GM12878 (cell line): ENCODE data around the gene KLF11.

ENCODE experiments used
- BRCA1 ChIP-seq: IDR thresholded peaks from 2 replicates; pipeline ENCODE4 v1.6.1; 2011; ENCODE audit warnings: low read depth, low read length, improper control_type of control experiment
- CTCF ChIP-seq, 3 experiments: IDR thresholded peaks in 2 of 3; conservative IDR thresholded peaks in 1 of 3; 2 replicates each; pipeline ENCODE4 v1.5.1; 2011; ENCODE audit warnings: low read depth in 3 of 3, low read length in 3 of 3, mild to moderate bottlenecking in 3 of 3, control low read depth in 2 of 3, moderate library complexity in 2 of 3, inconsistent platforms in 1 of 3, mixed read lengths in 1 of 3; ENCODE audit not compliant: control insufficient read depth in 2 of 3, insufficient read depth in 1 of 3; ENCODE audit errors: extremely low read depth in 1 of 3
- EGR1 ChIP-seq, 2 experiments: IDR thresholded peaks; 1 replicate in 1 of 2; 2 replicates in 1 of 2; pipeline ENCODE4 v1.6.1; 2011 to 2012; ENCODE audit warnings: low read depth in 2 of 2, low read length in 2 of 2, borderline replicate concordance in 1 of 2, mild to moderate bottlenecking in 1 of 2, moderate library complexity in 1 of 2
- NBN ChIP-seq: fragments of 450-650 bp; IDR thresholded peaks from 2 replicates; pipeline ENCODE4 v1.6.1; 2016
- POLR2A ChIP-seq: IDR thresholded peaks from 2 replicates; pipeline ENCODE4 v1.6.1; 2011; ENCODE audit warnings: low read depth, mild to moderate bottlenecking, low read length
- RFX5 ChIP-seq: IDR thresholded peaks from 2 replicates; pipeline ENCODE4 v1.6.1; 2011; ENCODE audit warnings: low read depth, low read length, improper control_type of control experiment
- TF ChIP-seq, protein P1 (sequence below): IDR thresholded peaks from 2 replicates; pipeline ENCODE4 v1.6.1; 2011; ENCODE audit warnings: low read depth, mild to moderate bottlenecking, low read length, moderate library complexity, borderline replicate concordance; ENCODE audit errors: extremely low read depth

- TF ChIP-seq CTCF (IDR thresholded peaks at IDR 0.05 in 2 of 3, conservative IDR thresholded peaks at IDR 0.05 in 1 of 3; ENCODE audit: control insufficient read depth in 2 of 3, extremely low read depth in 1 of 3, insufficient read depth in 1 of 3, low read depth in 3 of 3, low read length in 3 of 3) (peak; percentile 53 to 73 (median 58)), RFX5 (no peak), NBN (no peak), EGR1 (IDR thresholded peaks at IDR 0.05; ENCODE audit: borderline replicate concordance in 1 of 2, low read depth in 2 of 2, low read length in 2 of 2) (no peak), BRCA1 (no peak), POLR2A (no peak)
- TF ChIP-seq, protein P1, sequence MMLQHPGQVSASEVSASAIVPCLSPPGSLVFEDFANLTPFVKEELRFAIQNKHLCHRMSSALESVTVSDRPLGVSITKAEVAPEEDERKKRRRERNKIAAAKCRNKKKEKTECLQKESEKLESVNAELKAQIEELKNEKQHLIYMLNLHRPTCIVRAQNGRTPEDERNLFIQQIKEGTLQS: no peak
Measured at GRCh38 chr2:10048501-10049171, 5.3 kb downstream of the KLF11 start.
